Pulmonary artery endothelial cell (primary cell): ENCODE results near the gene CCDC14. TPM values are rescaled to one million over a fixed set of nuclear protein-coding genes. Genes with fewer than 3 reads are reported as not detected.
"Not testable (repeated sequence)": the region's sequence is repeated elsewhere in the genome, so short reads cannot be mapped to it uniquely, and the experiment has no call there.

Experiments
- DNase-seq: peaks from one replicate; pipeline ENCODE4 v3.0.0-alpha.2; 2011; ENCODE audit warnings: low read depth, low spot score
- total RNA-seq: library from RNA; depleted of rRNA; stranded (reverse); fragments of >200 nt; gene quantifications from 2 replicates; pipeline ENCODE4 v1.2.3, GENCODE V29; 2014

The CCDC14 gene
- total RNA-seq, 1 donor from 2014 or later = 20.0 TPM

- not testable (repeated sequence) for DNase-seq
Observed at GRCh38 chr3:123967260-123967659, 6.2 kb upstream of the CCDC14 start.

DNA sequence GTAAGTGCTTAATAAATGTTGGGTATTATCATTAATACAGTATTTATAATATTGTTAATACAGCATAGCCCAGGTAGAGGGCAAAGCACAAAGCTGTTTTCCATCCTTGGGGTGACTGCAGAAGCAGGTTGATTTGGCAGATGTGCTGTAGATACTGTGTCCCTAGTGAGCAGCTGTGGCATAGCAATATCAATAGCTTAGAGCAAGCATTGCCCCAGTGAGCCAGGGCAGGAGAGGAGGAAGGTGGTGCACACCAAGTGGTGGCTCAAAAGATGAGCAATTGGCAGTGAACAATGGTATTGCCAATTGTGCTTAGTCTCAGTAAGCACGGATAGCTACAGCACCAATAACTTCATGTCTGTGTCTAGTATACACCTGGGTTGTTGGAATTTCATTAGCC lies 5.8 kb upstream of the CCDC14 start:
- DNase-seq = not testable (repeated sequence)

- DNase-seq = not testable (repeated sequence)
Observed at GRCh38 chr3:123964793-123965192, 3.8 kb upstream of the CCDC14 start.

- no peak for DNase-seq
Observed at GRCh38 chr3:123961508-123961856, 453 bp upstream of the CCDC14 start.

GRCh38 chr3:123953735-123954134 lies 7.3 kb downstream of the CCDC14 start:
- no peak for DNase-seq

- no peak for DNase-seq
Observed at GRCh38 chr3:123952844-123953520, 8.0 kb downstream of the CCDC14 start.

DNA sequence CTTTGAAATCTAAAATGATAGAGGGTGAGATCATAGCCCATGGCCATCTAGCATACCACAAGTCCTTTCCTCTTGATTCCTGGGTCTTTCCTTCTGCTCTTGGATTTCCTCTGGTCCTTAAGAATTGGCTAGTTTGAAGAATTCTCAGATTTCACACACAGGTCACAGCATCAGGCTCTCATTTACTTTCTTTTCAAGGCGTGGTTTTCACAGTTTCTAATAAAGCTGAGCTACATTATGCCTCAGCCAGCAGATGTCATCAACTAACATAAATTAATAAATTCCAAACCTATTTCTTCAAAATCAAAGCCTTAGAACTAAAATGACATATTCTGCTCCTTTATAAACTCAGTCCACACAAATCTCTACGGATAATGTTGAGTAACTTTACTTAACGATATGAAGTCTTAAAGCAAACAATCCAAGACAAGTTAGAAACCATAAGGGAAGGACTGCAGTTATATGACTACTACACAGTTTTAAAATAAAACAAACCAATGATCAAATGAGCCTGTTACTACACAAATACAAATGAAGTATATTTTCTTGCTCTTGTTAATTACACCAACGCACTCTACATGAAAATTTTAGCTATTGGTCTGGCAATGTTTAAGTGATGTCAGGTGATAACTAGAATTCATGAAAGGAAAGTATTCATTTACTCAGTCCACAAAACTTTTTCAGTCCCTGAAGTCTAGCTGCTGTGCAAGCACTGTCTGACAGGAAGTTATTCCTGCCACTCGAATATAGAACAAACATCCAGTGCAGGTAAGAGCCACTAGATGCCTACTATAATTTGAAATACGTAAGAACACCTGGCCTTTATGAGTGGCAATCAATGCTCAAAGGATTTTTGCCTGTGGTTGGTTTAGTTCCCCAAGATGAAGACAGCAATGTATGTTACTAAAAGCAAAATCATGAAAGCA lies 9.2 kb downstream of the CCDC14 start:
- DNase-seq = no peak

GRCh38 chr3:123949641-123950040 lies 11.4 kb downstream of the CCDC14 start:
- no peak for DNase-seq

DNA sequence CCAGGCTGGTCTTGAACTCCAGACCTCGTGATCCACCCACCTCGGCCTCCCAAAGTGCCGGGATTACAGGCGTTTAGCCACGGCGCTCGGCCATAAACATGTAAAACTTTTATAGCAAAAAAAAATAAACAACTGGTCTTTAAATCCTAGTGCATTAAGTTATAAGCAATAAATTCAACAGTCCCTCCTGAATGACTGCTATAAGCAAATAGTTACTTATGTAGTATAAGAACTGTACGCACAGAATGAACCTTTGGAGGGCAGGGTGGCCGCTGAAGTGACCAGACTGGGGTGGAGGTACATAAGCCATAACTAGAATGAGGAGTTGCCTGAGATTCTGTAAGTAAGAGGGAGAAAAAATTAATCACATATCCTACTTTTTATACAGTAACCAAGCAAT lies 12.6 kb downstream of the CCDC14 start:
- no peak for DNase-seq

- no peak for DNase-seq
Observed at GRCh38 chr3:123947482-123947881, 13.5 kb downstream of the CCDC14 start.

- DNase-seq = no peak
Observed at GRCh38 chr3:123941542-123941941, 19.5 kb downstream of the CCDC14 start.

DNA sequence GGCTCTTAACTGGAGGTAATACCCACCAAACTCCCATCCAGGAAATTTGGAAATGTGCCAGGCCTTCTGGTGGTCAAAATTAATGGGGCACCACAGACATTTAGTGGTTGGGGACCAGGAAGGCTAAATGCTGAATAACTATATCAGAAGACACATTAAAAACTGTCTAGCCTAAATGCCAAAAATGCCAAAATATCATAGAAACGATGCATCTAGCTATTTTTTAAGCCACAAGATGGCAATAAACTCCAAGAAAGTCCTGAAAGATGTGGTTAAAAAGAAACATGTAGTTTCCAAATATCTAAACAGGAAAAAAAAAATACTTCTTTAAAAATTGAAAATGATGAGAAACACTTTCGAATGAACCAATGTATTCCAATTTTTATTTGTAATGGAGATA lies 19.9 kb downstream of the CCDC14 start:
- no peak for DNase-seq

DNA sequence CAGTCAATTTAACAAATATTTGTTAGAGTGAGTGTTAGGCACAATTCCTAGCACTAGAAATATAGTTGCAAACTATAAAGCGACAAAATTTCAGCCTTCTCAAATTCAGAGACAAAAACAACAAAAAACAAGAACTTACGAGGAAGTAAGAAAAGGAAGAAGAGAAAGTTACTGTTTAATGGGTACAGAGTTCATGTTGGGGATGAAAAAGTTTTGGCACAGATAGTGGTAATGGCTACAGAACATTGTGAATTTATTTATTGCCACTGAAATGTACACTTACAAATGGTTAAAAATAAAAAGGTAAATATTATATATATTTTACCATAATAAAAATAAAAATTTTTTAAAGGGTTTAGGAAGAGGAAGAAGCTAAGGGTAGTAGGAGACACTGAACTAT lies 21.3 kb downstream of the CCDC14 start:
- DNase-seq = no peak

DNA sequence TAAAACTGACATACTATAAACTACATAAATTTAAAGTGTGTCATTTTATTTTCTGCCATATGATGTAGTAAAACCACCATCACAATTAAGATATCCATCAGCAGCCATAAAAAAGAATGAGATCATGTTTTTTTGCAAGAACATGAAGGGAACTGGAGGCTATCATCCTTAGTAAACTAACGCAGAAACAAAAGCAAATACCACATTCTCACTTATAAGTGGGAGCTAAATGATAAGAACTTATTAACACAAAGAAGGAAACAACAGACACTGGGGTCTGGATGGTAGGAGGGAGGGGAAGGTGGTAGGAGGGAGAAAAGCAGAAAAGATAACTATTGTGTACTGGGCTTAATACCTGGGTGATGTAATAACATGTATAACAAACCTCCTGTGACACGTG lies 24.6 kb downstream of the CCDC14 start:
- DNase-seq = no peak

DNA sequence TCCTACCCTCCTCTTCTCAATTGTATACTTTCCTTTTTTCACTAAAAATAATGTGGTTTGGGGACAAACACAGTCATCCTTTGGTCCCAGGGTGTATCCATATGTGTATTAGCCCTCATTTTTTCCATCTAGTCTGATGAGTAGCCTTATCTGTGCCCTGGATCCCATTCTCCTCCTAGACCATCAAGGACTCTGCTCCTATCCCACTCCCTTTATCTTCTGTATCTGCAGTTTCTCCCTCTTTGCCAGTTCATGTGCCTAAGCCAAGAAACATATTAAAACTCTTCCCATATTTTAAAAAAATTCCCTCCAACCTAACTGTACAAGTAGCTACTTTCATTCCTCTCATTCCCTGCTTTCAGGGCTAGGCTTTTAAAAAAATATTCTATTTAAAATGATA lies 25.2 kb downstream of the CCDC14 start:
- no peak for DNase-seq

GRCh38 chr3:123934250-123934649 lies 26.8 kb downstream of the CCDC14 start:
- DNase-seq = no peak

DNA sequence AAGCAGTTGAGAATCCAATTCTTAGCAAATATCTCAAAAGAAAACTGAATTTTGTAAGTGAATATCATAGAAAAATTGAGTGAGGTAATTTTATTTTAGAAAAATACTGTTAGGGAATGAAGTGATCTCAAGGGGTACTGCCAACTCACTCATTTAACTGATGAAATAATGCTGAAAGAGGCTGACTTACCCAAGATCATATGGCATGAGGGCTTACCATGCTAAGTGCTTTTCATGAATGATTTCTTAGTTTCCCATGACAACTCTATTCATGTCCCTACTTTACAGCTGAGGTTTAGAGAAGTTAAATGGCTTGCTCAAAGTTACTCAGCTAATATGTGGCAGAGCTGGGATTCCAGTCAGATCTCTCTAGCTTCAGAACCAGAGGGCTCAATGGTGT lies 30.6 kb downstream of the CCDC14 start:
- no peak for DNase-seq

- no peak for DNase-seq
Observed at GRCh38 chr3:123929325-123929724, 31.7 kb downstream of the CCDC14 start.

GRCh38 chr3:123926396-123926795 lies 34.6 kb downstream of the CCDC14 start:
- no peak for DNase-seq

GRCh38 chr3:123920868-123921267 lies 40.2 kb downstream of the CCDC14 start:
- no peak for DNase-seq

DNA sequence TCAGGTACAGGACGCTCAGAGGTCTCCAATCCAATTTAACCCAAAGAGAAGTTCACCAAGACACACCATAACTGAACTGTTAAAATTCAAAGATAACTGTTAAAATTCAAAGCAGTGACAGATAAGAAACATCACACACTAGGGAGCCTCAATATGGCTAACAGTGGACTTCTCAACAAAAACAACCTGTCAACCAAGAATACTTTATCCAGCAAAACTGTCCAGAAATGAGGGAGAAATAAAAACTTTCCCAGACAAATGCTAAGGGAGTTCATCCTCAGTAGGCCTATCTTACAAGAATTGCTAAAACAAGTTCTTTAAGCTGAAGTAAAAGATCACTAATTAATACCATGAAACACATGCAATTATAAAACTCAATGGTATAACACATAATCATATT lies 40.6 kb downstream of the CCDC14 start:
- DNase-seq = no peak

DNA sequence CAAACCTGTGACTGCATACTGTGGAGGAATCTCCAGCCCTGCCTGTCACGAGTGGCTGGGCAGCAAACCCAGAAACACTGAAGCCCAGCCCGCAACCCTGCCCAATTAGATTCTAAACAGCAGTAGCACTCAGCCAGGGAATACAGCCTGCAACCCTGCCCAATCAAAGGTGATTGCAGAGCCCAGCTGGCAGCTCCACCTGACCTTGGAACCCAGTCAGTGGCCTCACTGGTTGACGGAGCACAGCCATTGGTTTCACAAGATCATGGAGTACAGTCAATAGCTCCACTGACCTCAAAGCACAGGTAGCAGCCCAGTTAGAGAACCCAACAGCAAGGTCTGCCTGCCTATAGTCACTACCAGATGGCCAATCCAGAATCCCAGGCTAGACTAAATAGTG lies 41.7 kb downstream of the CCDC14 start:
- no peak for DNase-seq

GRCh38 chr3:123914829-123915228 lies 46.2 kb downstream of the CCDC14 start:
- DNase-seq = no peak
